HCT116 (cell line): ENCODE data around the gene DHPS. TPM values are rescaled to one million over a fixed set of nuclear protein-coding genes. Genes with fewer than 3 reads are reported as not detected.

Experiments
- ATAC-seq: fragments of 200-7000 bp; cut with Tn5 transposase; 2 replicates; pipeline ENCODE4 v1.9.1; 2020; ENCODE audit warnings: mild to moderate bottlenecking, moderate library complexity
- BruUV-seq: library from RNA; stranded (reverse); fragments of 400-500 nt; replicated peaks from 2 replicates; lab custom pipeline; 2021; lab: Mats Ljungman, UMichigan
- CTCF ChIA-PET: fragments of 300-600 bp; sonication (Branson Sonifier 250); formaldehyde crosslinking; loops from one replicate; lab custom pipeline; 2021; ENCODE audit warnings: antibody characterized with exemption; lab: Charles Lee
- POLR2A ChIA-PET: fragments of 300-600, 350-600 bp; sonication (Branson Sonifier 250); formaldehyde crosslinking; loops from one replicate; lab custom pipeline; 2021; ENCODE audit warnings: antibody characterized with exemption; lab: Charles Lee
- RAD21 ChIA-PET, 2 experiments: fragments of 300-600 bp; sonication (Branson Sonifier 250); formaldehyde crosslinking; loops; one replicate each; lab custom pipeline; 2023; ENCODE audit warnings: low total read pairs in 2 of 2; ENCODE audit not compliant: uncharacterized antibody in 2 of 2, unreplicated experiment in 2 of 2, low non-redundant PET in 1 of 2; lab: Charles Lee
- DNase-seq: peaks from one replicate; pipeline ENCODE4 v3.0.0-alpha.2; 2010; ENCODE audit warnings: low read depth, low spot score
- H2AFZ ChIP-seq: fragments of 200-600 bp; shearing (Covaris generic), sonication (generic); 2 replicates; pipeline ENCODE4 v1.6.1; 2017; ENCODE audit warnings: low read depth, mixed run types, mixed read lengths, antibody characterized with exemption, low read length; ENCODE audit not compliant: poor library complexity, severe bottlenecking
- H3K27ac ChIP-seq: 2 replicates; pipeline ENCODE4 v1.5.1; 2012; ENCODE audit warnings: low read depth, low read length
- H3K27me3 ChIP-seq: fragments of 200-600 bp; sonication (generic); 2 replicates; pipeline ENCODE4 v1.6.1; 2016; ENCODE audit warnings: mixed run types, low read length, mixed read lengths; ENCODE audit not compliant: insufficient read depth
- H3K36me3 ChIP-seq, 2 experiments: fragments of 200-500 bp in 1 of 2; fragments of 200-600 bp in 1 of 2; sonication (Bioruptor generic) in 1 of 2; sonication (generic) in 1 of 2; 2 replicates each; pipeline versions ENCODE4 v1.5.1 to v1.6.1; 2014 to 2016; ENCODE audit warnings: low read length in 2 of 2, inconsistent platforms in 1 of 2, mixed read lengths in 1 of 2, mixed run types in 1 of 2; ENCODE audit not compliant: insufficient read depth in 2 of 2, control insufficient read depth in 1 of 2
- H3K4me1 ChIP-seq, 2 experiments: fragments of 200-600 bp in 1 of 2; sonication (generic) in 1 of 2; 2 replicates each; pipeline versions ENCODE4 v1.5.1 to v1.6.1; 2012 to 2017; ENCODE audit warnings: low read length in 2 of 2, inconsistent platforms in 1 of 2, mild to moderate bottlenecking in 1 of 2, mixed read lengths in 1 of 2, mixed run types in 1 of 2, moderate library complexity in 1 of 2; ENCODE audit not compliant: insufficient read depth in 2 of 2, control insufficient read depth in 1 of 2
- H3K4me2 ChIP-seq: fragments of 200-600 bp; sonication (generic); 2 replicates; pipeline ENCODE4 v1.6.1; 2017; ENCODE audit warnings: mixed run types, low read length, mixed read lengths
- H3K4me3 ChIP-seq, 2 experiments: fragments of 200-600 bp in 1 of 2; sonication (generic) in 1 of 2; replicated peaks in 1 of 2; 2 replicates each; pipeline ENCODE4 v1.5.1; 2011 to 2016; ENCODE audit warnings: low read length in 2 of 2, control low read depth in 1 of 2, low read depth in 1 of 2, mild to moderate bottlenecking in 1 of 2, mixed read lengths in 1 of 2, mixed run types in 1 of 2
- H3K79me2 ChIP-seq: fragments of 200-600 bp; sonication (generic); 2 replicates; pipeline ENCODE4 v1.6.1; 2017; ENCODE audit warnings: mild to moderate bottlenecking, mixed run types, low read length, moderate library complexity, mixed read lengths; ENCODE audit not compliant: insufficient read depth
- H3K9ac ChIP-seq: fragments of 200-600 bp; sonication (generic); 2 replicates; pipeline ENCODE4 v1.6.1; 2016; ENCODE audit warnings: low read length, mixed read lengths
- H3K9me2 ChIP-seq: fragments of 200-600 bp; sonication (generic), shearing (Covaris generic); 2 replicates; pipeline ENCODE4 v1.6.1; 2017; ENCODE audit warnings: mixed run types, mild to moderate bottlenecking, moderate library complexity; ENCODE audit not compliant: insufficient read depth
- H3K9me3 ChIP-seq, 2 experiments: fragments of 200-500 bp in 1 of 2; fragments of 200-600 bp in 1 of 2; sonication (Bioruptor generic) in 1 of 2; sonication (generic) in 1 of 2; 2 replicates each; pipeline ENCODE4 v1.6.1; 2014 to 2017; ENCODE audit warnings: low read length in 2 of 2, mixed read lengths in 2 of 2, inconsistent platforms in 1 of 2, low read depth in 1 of 2, mild to moderate bottlenecking in 1 of 2, mixed run types in 1 of 2, moderate library complexity in 1 of 2; ENCODE audit not compliant: control insufficient read depth in 1 of 2, insufficient read depth in 1 of 2
- H4K20me1 ChIP-seq: fragments of 200-600 bp; sonication (generic), shearing (Covaris generic); 2 replicates; pipeline ENCODE4 v1.6.1; 2017; ENCODE audit warnings: mixed run types, mild to moderate bottlenecking, moderate library complexity; ENCODE audit not compliant: insufficient read depth
- CEBPB ChIP-seq: IDR thresholded peaks from 2 replicates; pipeline ENCODE4 v1.6.1; 2012; ENCODE audit warnings: low read depth
- JUND ChIP-seq: IDR thresholded peaks from 2 replicates; pipeline ENCODE4 v1.6.1; 2012
- POLR2A ChIP-seq: IDR thresholded peaks from 2 replicates; pipeline ENCODE4 v1.7.0; 2011; ENCODE audit warnings: borderline replicate concordance; ENCODE audit not compliant: insufficient read depth, insufficient read length; ENCODE audit errors: extremely low read depth
- POLR2AphosphoS5 ChIP-seq: IDR thresholded peaks from 2 replicates; pipeline ENCODE4 v1.6.1; 2011; ENCODE audit warnings: mild to moderate bottlenecking, low read depth, low read length, moderate library complexity
- SP1 ChIP-seq: IDR thresholded peaks from 2 replicates; pipeline ENCODE4 v1.6.1; 2012; ENCODE audit warnings: low read depth
- SRF ChIP-seq: IDR thresholded peaks from 2 replicates; pipeline ENCODE4 v1.6.1; 2012; ENCODE audit warnings: low read depth
- YY1 ChIP-seq: IDR thresholded peaks from 2 replicates; pipeline ENCODE4 v1.6.1; 2011; ENCODE audit warnings: low read length, low read depth, moderate library complexity, mild to moderate bottlenecking; ENCODE audit not compliant: insufficient replicate concordance; ENCODE audit errors: extremely low read depth
- ZFX ChIP-seq: fragments of 450-650 bp; IDR thresholded peaks from 2 replicates; pipeline ENCODE4 v1.6.1; 2017
- intact Hi-C: fragments of 100-400 bp; cut with micrococcal nuclease; formaldehyde crosslinking; loops from 2 replicates; pipeline ENCODE4 v1.10.0; 2022
- total RNA-seq: library from RNA; stranded (reverse); gene quantifications from one replicate; pipeline ENCODE4 v1.2.1, GENCODE V29; 2021; ENCODE audit not compliant: unreplicated experiment
- TF ChIP-seq, protein P1 (sequence below), 3 experiments: fragments of 200-600 bp in 1 of 3; sonication (generic) in 1 of 3; IDR thresholded peaks in 2 of 3; conservative IDR thresholded peaks in 1 of 3; 2 replicates each; pipeline ENCODE4 v1.5.1; 2012 to 2017; ENCODE audit warnings: low read depth in 2 of 3, low read length in 2 of 3, antibody characterized with exemption in 1 of 3, borderline replicate concordance in 1 of 3, control low read depth in 1 of 3, mild to moderate bottlenecking in 1 of 3, mixed read lengths in 1 of 3, mixed run types in 1 of 3, moderate library complexity in 1 of 3; ENCODE audit not compliant: insufficient read depth in 1 of 3
- TF ChIP-seq, protein P2 (sequence below): IDR thresholded peaks from 2 replicates; pipeline ENCODE4 v1.6.1; 2012; ENCODE audit warnings: low read depth
- TF ChIP-seq, protein P3 (sequence below): IDR thresholded peaks from 2 replicates; pipeline ENCODE4 v1.6.1; 2012
- TF ChIP-seq, protein P4 (sequence below): IDR thresholded peaks from 2 replicates; pipeline ENCODE4 v1.6.1; 2011; ENCODE audit warnings: mild to moderate bottlenecking, low read length, moderate library complexity; ENCODE audit not compliant: insufficient replicate concordance; ENCODE audit errors: extremely low read depth

Gene DHPS
- total RNA-seq, 1 experiment from 2014 or later, result 134 TPM

DNA sequence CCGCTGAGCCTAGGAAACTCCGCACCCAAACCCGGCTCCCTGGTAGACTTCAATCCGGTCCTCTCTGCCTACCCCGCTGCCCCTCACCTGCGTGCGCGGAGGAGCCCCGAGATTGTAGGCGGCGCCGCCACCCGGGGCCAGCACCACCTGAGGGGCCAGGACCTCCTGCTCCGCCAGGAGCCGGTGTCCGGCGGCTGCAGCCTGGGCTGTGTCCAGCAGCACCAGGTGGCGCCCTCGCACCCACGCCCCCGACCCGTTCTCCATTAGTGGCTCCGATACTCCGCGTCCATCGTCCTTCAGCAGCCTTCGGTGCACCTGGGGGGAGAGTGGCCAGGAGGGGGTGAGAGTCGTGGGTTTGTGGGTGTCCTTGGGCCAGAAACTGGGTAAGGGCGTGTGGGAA lies 33.6 kb downstream of the DHPS start:
- no peaks in the 10 kb centered on the region for H3K36me3 ChIP-seq
- ChIA-PET RAD21 (no interaction called here), POLR2A (no interaction called here), CTCF (no interaction called here)
- no TSS peak for BruUV-seq
- H3K27ac ChIP-seq, result no peak overlapping the region
- ATAC-seq (0 out of 2 replicates have a peak, but pooled peaks have one; percentile 34), DNase-seq (no peak)
- H3K9me2 ChIP-seq, result no peaks in the 10 kb centered on the region
- H3K4me1 ChIP-seq, result no peaks in the 10 kb centered on the region
- H3K9ac ChIP-seq, result no peak overlapping the region
- intact Hi-C loops, result no loop called here
- no peaks in the 10 kb centered on the region for H3K79me2 ChIP-seq
- H3K4me2 ChIP-seq, result no peak overlapping the region
- no peaks in the 10 kb centered on the region for H3K27me3 ChIP-seq
- no peaks in the 10 kb centered on the region; a peak in 1 of 4 replicates for H3K9me3 ChIP-seq
- H4K20me1 ChIP-seq, result no peaks in the 10 kb centered on the region
- no peak overlapping the region for H3K4me3 ChIP-seq
- no peak overlapping the region for H2AFZ ChIP-seq
- TF ChIP-seq, protein P1, sequence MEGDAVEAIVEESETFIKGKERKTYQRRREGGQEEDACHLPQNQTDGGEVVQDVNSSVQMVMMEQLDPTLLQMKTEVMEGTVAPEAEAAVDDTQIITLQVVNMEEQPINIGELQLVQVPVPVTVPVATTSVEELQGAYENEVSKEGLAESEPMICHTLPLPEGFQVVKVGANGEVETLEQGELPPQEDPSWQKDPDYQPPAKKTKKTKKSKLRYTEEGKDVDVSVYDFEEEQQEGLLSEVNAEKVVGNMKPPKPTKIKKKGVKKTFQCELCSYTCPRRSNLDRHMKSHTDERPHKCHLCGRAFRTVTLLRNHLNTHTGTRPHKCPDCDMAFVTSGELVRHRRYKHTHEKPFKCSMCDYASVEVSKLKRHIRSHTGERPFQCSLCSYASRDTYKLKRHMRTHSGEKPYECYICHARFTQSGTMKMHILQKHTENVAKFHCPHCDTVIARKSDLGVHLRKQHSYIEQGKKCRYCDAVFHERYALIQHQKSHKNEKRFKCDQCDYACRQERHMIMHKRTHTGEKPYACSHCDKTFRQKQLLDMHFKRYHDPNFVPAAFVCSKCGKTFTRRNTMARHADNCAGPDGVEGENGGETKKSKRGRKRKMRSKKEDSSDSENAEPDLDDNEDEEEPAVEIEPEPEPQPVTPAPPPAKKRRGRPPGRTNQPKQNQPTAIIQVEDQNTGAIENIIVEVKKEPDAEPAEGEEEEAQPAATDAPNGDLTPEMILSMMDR (IDR thresholded peaks at IDR 0.05 in 2 of 3, conservative IDR thresholded peaks at IDR 0.05 in 1 of 3; ENCODE audit: borderline replicate concordance in 1 of 3, insufficient read depth in 1 of 3, low read depth in 2 of 3, low read length in 2 of 3), result 0 out of 6 replicates have a peak, but pooled peaks of 1 of the 3 experiments have one; percentile 8
- TF ChIP-seq CEBPB, result no peak

DNA sequence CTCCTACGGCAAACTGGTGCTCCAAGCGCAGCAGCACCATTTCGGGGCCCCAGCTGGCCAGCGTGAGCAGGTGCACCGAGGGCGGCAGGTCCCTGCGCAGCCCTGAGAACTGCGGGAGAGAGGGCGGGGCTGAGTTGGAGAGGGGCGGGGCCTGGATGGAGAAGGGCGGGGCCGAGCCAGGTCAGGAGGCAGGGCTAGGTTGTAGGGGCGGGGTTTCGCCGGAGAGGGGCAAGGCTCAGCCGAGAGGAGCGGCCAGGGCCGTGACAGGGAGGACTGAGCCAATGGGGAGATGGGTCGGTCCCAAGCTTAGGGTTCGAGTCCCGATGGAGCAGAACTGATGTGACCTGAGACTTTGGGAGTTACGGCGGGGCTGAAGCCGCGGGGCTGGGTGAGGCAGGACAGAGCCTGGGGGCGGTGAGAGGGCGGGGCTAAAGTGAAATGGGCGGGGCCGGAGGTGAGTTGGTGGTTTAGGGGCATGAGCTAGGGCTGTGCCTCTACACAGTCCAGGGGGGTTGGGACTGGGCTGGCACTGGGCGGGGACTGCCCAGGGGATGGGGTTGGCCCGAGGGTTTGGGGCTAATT lies 34.1 kb downstream of the DHPS start:
- H3K27ac ChIP-seq, result no peak overlapping the region
- H3K4me2 ChIP-seq, result no peak overlapping the region
- no peak overlapping the region for H2AFZ ChIP-seq
- no peaks in the 10 kb centered on the region; a peak in 1 of 4 replicates for H3K9me3 ChIP-seq
- peak; percentile 84 for ATAC-seq
- no peak for DNase-seq
- no peak overlapping the region for H3K4me3 ChIP-seq
- H4K20me1 ChIP-seq, result no peaks in the 10 kb centered on the region
- intact Hi-C loops, result no loop called here
- no peaks in the 10 kb centered on the region for H3K36me3 ChIP-seq
- ChIA-PET POLR2A (no interaction called here), RAD21 (interaction anchor here in 1 of 2 experiments (0.7 kb wide), 1 partner anchor 148 kb away, joined by 3 read pairs; no protein-coding TSS in a partner anchor), CTCF (no interaction called here)
- H3K79me2 ChIP-seq, result no peaks in the 10 kb centered on the region
- BruUV-seq, result no TSS peak
- no peaks in the 10 kb centered on the region for H3K27me3 ChIP-seq
- H3K9ac ChIP-seq, result no peak overlapping the region
- no peaks in the 10 kb centered on the region for H3K4me1 ChIP-seq
- no peaks in the 10 kb centered on the region for H3K9me2 ChIP-seq
- TF ChIP-seq, protein P2, sequence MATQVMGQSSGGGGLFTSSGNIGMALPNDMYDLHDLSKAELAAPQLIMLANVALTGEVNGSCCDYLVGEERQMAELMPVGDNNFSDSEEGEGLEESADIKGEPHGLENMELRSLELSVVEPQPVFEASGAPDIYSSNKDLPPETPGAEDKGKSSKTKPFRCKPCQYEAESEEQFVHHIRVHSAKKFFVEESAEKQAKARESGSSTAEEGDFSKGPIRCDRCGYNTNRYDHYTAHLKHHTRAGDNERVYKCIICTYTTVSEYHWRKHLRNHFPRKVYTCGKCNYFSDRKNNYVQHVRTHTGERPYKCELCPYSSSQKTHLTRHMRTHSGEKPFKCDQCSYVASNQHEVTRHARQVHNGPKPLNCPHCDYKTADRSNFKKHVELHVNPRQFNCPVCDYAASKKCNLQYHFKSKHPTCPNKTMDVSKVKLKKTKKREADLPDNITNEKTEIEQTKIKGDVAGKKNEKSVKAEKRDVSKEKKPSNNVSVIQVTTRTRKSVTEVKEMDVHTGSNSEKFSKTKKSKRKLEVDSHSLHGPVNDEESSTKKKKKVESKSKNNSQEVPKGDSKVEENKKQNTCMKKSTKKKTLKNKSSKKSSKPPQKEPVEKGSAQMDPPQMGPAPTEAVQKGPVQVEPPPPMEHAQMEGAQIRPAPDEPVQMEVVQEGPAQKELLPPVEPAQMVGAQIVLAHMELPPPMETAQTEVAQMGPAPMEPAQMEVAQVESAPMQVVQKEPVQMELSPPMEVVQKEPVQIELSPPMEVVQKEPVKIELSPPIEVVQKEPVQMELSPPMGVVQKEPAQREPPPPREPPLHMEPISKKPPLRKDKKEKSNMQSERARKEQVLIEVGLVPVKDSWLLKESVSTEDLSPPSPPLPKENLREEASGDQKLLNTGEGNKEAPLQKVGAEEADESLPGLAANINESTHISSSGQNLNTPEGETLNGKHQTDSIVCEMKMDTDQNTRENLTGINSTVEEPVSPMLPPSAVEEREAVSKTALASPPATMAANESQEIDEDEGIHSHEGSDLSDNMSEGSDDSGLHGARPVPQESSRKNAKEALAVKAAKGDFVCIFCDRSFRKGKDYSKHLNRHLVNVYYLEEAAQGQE, result no peak
- TF ChIP-seq, protein P3, sequence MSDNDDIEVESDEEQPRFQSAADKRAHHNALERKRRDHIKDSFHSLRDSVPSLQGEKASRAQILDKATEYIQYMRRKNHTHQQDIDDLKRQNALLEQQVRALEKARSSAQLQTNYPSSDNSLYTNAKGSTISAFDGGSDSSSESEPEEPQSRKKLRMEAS, result no peak
- TF ChIP-seq SP1 (no peak), YY1 (no peak), SRF (no peak), ZFX (no peak), JUND (no peak), POLR2AphosphoS5 (no peak), POLR2A (no peak)
- TF ChIP-seq, protein P4, sequence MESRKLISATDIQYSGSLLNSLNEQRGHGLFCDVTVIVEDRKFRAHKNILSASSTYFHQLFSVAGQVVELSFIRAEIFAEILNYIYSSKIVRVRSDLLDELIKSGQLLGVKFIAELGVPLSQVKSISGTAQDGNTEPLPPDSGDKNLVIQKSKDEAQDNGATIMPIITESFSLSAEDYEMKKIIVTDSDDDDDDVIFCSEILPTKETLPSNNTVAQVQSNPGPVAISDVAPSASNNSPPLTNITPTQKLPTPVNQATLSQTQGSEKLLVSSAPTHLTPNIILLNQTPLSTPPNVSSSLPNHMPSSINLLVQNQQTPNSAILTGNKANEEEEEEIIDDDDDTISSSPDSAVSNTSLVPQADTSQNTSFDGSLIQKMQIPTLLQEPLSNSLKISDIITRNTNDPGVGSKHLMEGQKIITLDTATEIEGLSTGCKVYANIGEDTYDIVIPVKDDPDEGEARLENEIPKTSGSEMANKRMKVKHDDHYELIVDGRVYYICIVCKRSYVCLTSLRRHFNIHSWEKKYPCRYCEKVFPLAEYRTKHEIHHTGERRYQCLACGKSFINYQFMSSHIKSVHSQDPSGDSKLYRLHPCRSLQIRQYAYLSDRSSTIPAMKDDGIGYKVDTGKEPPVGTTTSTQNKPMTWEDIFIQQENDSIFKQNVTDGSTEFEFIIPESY, result no peak
